ENCODE results near the gene STARD3NL.

STARD3NL gene

GRCh38 chr7:38185395-38186307 is 7.6 kb downstream of the STARD3NL start:
- DNase-seq, result no peak

GRCh38 chr7:38186593-38187314 is 8.7 kb downstream of the STARD3NL start:
- DNase-seq, result no peak

DNA sequence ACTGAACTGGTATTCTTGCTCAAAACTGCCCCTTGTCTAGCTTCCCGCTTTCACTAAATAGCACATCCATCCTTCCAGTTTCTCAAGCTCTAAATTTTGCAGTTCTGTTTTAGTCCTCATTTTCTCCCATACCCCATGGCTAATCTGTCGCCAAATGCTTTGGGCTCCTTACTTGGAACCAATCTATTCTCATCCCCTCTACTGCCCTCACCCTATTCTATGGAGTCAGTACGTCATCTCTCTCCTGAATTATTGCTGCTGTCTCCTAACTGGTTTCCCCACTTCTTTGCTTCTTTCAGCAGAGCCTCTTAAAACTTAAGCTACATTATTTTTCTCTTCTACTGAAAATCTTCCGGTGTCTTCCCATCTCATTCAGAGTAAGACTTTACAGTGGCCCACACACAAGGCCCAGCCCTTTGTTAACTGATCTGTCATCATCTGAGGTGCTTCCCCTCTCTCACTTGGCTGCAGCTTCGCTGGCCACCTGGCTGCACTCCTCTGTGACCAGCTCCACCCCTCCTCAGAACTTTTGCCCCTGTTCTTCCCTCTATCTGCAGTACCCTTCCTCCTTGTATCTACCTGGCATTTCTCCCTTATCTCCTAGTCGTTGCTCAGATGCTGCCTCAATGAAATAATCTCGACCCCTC is 9.9 kb downstream of the STARD3NL start:
- DNase-seq, result no peak

GRCh38 chr7:38189231-38189938 is 11.3 kb downstream of the STARD3NL start:
- DNase-seq, result no peak

GRCh38 chr7:38190011-38190410 is 12.0 kb downstream of the STARD3NL start:
- no peak for DNase-seq

GRCh38 chr7:38191791-38192190 is 13.7 kb downstream of the STARD3NL start:
- no peak for DNase-seq

DNA sequence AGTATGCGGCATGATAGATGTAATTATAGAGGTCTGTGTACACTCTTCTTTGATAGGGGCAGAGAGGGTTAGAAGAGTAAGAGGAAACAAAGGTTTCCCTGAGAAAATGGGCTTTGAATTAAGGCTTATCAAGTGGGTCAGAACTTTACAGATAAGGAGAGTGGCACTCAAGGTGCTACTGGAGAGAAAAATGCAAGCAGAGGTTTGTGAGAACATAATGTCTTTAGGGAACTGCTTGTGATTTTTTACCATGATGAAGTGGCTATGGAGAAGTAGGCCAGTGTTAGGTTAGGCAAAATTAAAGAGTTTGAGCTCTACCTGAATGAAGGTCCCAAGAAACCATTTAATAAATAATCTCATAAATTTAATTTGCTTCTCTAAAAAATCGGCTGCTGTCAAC is 14.3 kb downstream of the STARD3NL start:
- DNase-seq, result no peak

DNA sequence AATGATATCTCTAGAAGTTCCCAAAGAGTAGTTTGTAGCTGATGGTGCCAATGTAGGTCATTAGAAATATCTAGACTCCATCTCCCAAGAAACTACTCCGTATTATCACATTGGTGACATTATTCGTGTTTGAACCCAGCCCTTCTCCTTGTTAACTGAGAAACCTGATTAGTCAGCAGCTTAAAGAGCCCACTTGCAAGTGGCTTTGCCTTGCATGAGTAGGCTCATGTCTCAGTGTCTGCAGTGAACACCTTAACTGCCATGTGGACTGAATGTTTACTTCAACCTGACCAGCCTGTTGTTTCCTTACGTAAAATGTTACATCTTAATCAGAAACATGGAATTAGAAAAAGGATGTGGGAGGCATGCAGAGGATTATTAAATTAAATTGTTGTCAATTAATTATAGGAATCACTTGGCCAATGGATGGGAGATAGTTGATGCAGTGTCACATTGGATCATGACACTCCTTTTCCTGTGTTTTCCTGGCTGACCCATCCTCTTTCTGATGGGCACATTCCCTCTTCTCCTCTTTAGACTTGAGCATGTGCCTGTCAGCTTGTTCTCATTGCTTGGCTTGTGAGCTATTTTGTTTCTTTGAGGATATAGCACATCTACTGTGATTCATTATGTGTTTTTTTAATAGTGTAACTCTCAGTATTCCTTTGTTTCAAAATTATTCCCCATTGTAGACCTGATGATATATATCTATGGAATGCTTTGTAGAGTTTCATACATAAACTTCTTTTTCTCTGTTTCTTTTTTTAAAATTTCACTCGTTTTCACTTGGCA is 18.0 kb downstream of the STARD3NL start:
- no peak for DNase-seq

- no peak for DNase-seq
These were observed 20.3 kb downstream of the STARD3NL start for GRCh38 chr7:38198366-38198765.

- DNase-seq, result no peak
These were observed 21.1 kb downstream of the STARD3NL start for GRCh38 chr7:38199154-38199553.

GRCh38 chr7:38199782-38200181 is 21.7 kb downstream of the STARD3NL start:
- no peak for DNase-seq

GRCh38 chr7:38206071-38206470 is 28.0 kb downstream of the STARD3NL start:
- DNase-seq, result no peak

DNA sequence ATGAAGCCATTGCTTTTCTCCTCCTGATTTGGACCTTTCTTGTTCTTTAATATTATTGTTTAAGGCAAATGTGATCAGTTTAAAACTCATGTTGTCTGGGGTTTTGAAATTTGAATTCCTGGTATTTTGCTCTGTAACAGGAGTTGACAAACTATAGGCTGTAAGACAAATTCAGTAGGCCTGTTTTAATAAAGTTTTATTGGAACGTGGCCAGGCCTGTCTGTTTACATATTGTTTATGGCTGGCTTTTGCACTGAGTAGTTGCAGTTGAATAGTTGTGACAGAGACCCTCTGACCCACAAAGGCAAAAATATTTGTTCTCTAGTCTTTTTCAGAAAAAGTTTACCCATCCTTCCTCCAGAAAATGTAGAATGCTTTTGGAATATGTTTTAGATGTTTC is 29.8 kb downstream of the STARD3NL start:
- no peak for DNase-seq

DNA sequence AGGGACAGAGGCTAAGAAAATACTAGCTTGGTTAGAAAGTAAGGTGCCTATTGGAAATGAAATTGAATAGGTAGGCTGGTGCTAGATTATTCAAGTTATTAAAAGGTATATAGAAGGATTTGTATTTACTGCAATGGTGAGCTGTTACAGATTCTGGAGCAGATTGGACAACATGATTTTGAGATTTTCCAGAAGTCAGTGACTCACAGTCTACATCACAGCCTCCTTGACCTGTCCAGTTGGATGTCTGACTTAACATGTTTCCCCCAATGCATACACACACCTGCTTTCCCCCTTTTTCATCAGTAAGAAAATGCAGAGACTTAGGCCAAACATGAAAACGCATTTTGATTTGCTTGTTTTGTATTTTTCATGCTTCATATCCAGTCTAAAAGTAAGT is 33.4 kb downstream of the STARD3NL start:
- DNase-seq, result no peak

DNA sequence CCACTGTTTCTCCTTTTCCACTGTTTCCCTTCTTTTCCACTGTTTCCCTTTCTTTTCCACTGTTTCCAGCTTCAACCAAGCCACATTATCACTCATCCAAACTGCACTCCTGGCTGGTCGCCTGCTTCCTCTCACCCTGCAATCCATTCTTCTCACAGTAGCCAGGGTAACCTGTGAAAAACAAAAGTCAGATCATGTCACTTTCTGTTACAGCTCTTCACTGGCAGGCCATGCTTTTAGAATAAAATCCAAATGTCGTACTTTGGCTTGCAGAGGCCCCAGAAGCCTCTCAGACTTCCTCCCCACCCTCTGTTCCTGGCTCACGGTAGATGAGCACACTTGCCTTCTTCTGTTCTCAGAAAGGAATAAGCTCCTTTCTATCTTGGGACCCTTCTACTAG is 33.9 kb downstream of the STARD3NL start:
- DNase-seq, result no peak

GRCh38 chr7:38215115-38215514 is 37.1 kb downstream of the STARD3NL start:
- no peak for DNase-seq

GRCh38 chr7:38215735-38216670 is 38.0 kb downstream of the STARD3NL start:
- peak; percentile 63 for DNase-seq

DNA sequence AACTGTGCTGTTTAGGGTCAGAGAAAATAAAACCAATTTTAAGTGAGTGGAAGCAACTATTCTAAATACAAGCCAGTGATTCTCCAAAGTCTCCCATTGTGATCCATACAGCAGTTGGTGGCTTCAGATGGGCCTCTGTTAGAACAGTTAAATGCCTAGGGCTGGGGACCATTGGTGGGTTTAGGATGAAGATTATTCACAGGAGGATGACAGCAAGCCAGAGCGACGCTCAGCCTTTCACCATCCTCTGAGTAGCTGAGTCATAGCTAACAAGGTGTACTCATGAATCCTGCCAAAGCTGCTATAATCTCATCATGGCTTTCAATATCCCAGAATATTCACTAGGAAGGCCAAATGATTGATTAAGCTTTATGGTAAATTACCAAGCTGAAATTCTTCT is 39.6 kb downstream of the STARD3NL start:
- DNase-seq, result no peak

- DNase-seq, result no peak
These were observed 42.4 kb downstream of the STARD3NL start for GRCh38 chr7:38220452-38220851.

DNA sequence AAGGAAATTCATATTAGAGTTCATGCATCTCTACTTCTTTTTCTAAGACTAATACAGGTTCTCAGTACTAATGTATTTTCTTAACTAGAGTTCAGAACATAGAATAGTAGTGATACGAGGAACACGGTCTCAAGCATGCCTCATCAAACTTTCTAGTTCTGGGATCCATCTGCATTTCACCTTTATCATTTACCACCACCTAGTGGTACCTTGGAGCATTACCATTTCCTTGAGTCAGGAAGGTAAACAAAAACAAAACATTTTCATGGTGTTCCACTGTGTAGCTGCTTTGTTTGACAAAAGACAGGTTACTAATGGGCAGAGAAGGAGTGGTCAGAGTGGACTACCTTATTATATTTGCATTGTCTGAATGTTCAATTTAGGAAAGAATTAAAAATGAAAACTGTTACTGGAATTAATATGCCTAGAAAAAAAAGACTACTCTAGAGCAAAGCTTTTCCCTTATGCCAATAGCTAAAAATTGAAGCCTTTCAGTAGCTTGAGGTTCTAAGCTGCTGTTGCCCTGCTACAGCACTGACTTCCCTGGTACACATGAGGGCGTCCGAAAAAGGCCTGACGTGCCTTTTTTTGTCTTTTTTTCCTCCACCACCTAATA is 44.5 kb downstream of the STARD3NL start:
- no peak for DNase-seq

DNA sequence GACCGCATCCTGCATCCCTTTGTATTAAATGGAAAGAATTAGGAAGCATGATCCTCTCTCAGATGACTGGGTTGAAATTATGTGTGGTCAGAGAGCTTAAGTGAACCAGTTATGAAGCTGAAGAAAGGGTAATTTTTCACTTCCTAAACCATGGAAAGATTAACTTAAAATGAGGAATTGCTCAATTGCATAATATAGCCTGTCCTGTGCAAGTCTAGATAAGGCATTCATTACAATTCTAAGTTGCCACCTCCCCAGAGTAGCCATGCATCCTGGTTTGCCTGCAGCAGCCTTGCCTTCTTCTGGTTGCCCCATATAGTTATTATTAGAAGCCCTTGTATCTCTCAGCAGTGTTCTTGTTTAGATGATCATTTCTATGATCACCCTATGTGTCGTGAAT is 45.3 kb downstream of the STARD3NL start:
- no peak for DNase-seq

All from NK-92 treated with Interleukin-12 subunit alpha and Interleukin-12 subunit beta, amount 100 ng/mL, for 24 hours (cell line).